ENCODE results near the gene STK40. TPM values are rescaled to one million over a fixed set of nuclear protein-coding genes. Genes with fewer than 3 reads are reported as not detected.

STK40 gene
- total and polyA plus RNA-seq, 5 experiments from 2014 or later = 21.6 to 47.8 (median 31.7) TPM

DNA sequence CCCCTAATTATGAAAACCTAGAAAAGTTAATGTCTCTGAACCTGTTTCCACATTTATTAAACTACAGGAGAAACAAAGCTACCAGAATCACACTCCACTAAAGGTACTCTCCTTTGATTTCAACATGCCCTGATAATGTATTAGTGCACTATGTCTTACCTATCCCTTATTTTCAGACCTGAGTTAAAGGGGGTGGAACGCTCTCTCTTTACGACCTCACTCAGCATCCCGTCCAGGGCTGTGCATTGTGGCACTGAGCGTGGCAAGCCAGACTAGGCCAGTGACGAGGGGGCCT lies 11.3 kb upstream of the STK40 start:
- peak; percentile 62 to 68 for ATAC-seq
- H3K27me3 Mint-ChIP-seq = no peaks in the 10 kb centered on the region
- peaks cover 0 to 23% (median 6%) of the 10 kb centered on the region in 3 donors for H3K36me3 Mint-ChIP-seq
- H3K27ac Mint-ChIP-seq = peak overlapping the region; percentile 79 to 100 (median 99)
- DNase-seq = peak in 4 of 10 donors; percentile 8 to 51 (median 29)
- POLR2A ChIA-PET = interaction anchor here (0.8 to 6.8 kb wide), 10 partner anchors 8 to 90 kb away, joined by 3 to 59 read pairs (median 4); partner anchors contain the start of genes SH3D21 and STK40
- H3K4me3 Mint-ChIP-seq = peak overlapping the region; percentile 89 to 100 (median 98)
- H3K4me1 Mint-ChIP-seq = peaks cover 17 to 59% (median 42%) of the 10 kb centered on the region in 4 donors
- no peaks in the 10 kb centered on the region for H3K9me3 Mint-ChIP-seq

GRCh38 chr1:36396359-36396758 lies 10.6 kb upstream of the STK40 start:
- Mint-ChIP-seq H3K27me3 (no peaks in the 10 kb centered on the region), H3K4me1 (peaks cover 17 to 60% (median 43%) of the 10 kb centered on the region in 4 donors), H3K36me3 (peaks cover 0 to 30% (median 7%) of the 10 kb centered on the region in 3 donors), H3K4me3 (peak overlapping the region; percentile 89 to 100 (median 98)), H3K27ac (peak overlapping the region in 8 of 10 donors; percentile 13 to 100 (median 98)), H3K9me3 (no peaks in the 10 kb centered on the region)
- DNase-seq (peak in 1 of 10 donors; percentile 28), ATAC-seq (no peak)
- POLR2A ChIA-PET = interaction anchor here (0.9 to 6.8 kb wide), 6 partner anchors 11 to 90 kb away, joined by 3 to 59 read pairs (median 6); partner anchors contain the start of genes SH3D21 and STK40

DNA sequence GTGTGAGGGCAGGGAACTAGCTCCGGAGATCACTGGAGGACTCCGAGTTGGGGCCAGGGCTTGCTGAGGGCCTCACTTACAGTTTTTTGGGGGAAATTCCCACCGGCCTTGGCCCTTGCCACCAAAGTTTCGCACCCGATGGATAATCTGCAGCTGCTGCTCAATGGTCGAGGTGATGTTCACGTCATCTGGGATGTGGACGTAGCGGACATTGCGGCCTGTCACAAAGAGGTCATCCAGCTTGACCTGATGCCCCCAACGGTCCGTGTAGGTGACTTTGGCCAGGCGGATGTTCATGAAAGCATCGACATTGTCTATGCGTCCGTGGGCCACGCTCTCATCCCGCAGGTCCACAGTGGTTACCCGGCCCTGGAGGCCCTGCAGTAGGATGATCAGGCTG lies 8.0 kb upstream of the STK40 start:
- no peak overlapping the region for H3K4me3 Mint-ChIP-seq
- H3K4me1 Mint-ChIP-seq = peaks cover 17 to 75% (median 41%) of the 10 kb centered on the region in 4 donors
- peak overlapping the region in 1 of 10 donors; percentile 56 for H3K27ac Mint-ChIP-seq
- peaks cover 0 to 54% (median 11%) of the 10 kb centered on the region in 3 donors for H3K36me3 Mint-ChIP-seq
- ATAC-seq (no peak), DNase-seq (peak in 1 of 10 donors; percentile 49)
- POLR2A ChIA-PET = interaction anchor here (1.7 kb wide), 1 partner anchor 27 kb away, joined by 8 read pairs; no protein-coding TSS in a partner anchor
- H3K27me3 Mint-ChIP-seq = no peaks in the 10 kb centered on the region
- H3K9me3 Mint-ChIP-seq = no peaks in the 10 kb centered on the region

GRCh38 chr1:36392836-36393235 lies 7.1 kb upstream of the STK40 start:
- DNase-seq (peak in 1 of 10 donors; percentile 11), ATAC-seq (no peak)
- H3K9me3 Mint-ChIP-seq = no peaks in the 10 kb centered on the region
- POLR2A ChIA-PET = interaction anchor here (0.6 kb wide), 1 partner anchor 12 kb away, joined by 3 read pairs; no protein-coding TSS in a partner anchor
- H3K27ac Mint-ChIP-seq = peak overlapping the region in 1 of 10 donors; percentile 72
- H3K27me3 Mint-ChIP-seq = no peaks in the 10 kb centered on the region
- H3K4me1 Mint-ChIP-seq = peaks cover 13 to 72% (median 36%) of the 10 kb centered on the region in 4 donors
- H3K4me3 Mint-ChIP-seq = no peak overlapping the region
- peaks cover 0 to 54% (median 11%) of the 10 kb centered on the region in 3 donors for H3K36me3 Mint-ChIP-seq

DNA sequence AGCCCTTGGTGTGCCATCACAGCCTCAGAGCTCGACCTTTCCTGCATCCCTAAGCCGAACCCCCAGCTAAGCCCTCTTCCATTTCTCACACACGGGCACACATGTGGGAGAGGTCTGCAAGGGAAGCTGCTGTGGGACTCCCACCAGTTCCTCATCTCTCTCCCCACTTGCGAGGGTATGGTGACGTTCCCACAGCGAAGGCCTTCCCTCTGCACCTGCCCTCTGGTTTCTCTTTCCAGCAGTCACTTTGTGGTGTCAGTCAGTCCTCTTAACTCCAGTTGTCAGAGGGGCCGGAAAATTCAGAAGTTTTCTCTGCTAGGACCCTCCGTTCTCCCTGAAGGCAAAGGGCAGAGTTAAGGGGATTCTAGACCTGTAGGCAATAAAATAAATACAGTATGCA lies 5.5 kb upstream of the STK40 start:
- ATAC-seq (no peak), DNase-seq (peak in 1 of 10 donors; percentile 46)
- Mint-ChIP-seq H3K4me3 (peak overlapping the region in 2 of 10 donors; percentile 2 to 36), H3K4me1 (peaks cover 12 to 74% (median 28%) of the 10 kb centered on the region in 4 donors), H3K9me3 (no peaks in the 10 kb centered on the region), H3K36me3 (peaks cover 0 to 53% (median 10%) of the 10 kb centered on the region in 3 donors), H3K27ac (peak overlapping the region in 4 of 10 donors; percentile 58 to 74 (median 66)), H3K27me3 (no peaks in the 10 kb centered on the region)
- POLR2A ChIA-PET = interaction anchor here (1.5 kb wide), 1 partner anchor 13 kb away, joined by 4 read pairs; no protein-coding TSS in a partner anchor

- no peaks in the 10 kb centered on the region for H3K27me3 Mint-ChIP-seq
- H3K36me3 Mint-ChIP-seq = peaks cover 0 to 51% (median 10%) of the 10 kb centered on the region in 3 donors
- peak in 1 of 10 donors; percentile 46 for DNase-seq
- POLR2A ChIA-PET = interaction anchor here (1.0 to 1.5 kb wide), 2 partner anchors 13 to 22 kb away, joined by 3 to 4 read pairs; no protein-coding TSS in a partner anchor
- peaks cover 13 to 73% (median 28%) of the 10 kb centered on the region in 4 donors for H3K4me1 Mint-ChIP-seq
- H3K4me3 Mint-ChIP-seq = peak overlapping the region in 1 of 10 donors; percentile 16
- peak overlapping the region in 4 of 10 donors; percentile 20 to 70 (median 68) for H3K27ac Mint-ChIP-seq
- ATAC-seq = no peak
- H3K9me3 Mint-ChIP-seq = no peaks in the 10 kb centered on the region
Observed at GRCh38 chr1:36390411-36390810, 4.7 kb upstream of the STK40 start.

DNA sequence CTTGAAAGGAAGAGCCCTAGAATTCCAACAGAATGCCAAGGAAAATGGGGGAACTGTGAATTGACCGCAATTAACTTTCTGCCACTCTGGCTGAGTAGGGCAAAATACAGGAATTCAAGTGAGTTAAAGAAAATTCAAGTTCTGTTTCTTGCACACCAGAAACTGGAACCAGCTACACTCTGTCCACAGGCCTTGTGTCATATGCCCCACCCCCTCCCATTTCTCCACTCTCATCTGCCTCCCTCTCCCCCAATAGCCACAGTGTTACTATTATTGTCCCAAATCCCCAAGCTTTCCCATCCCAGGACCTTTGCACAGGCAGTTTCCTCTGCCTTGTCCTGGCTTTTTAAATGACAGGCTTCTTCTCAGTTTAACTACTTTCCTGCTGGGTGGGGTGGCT lies 4.3 kb upstream of the STK40 start:
- H3K9me3 Mint-ChIP-seq = no peaks in the 10 kb centered on the region
- H3K27me3 Mint-ChIP-seq = no peaks in the 10 kb centered on the region
- POLR2A ChIA-PET = interaction anchor here (1.0 to 1.5 kb wide), 2 partner anchors 12 to 22 kb away, joined by 3 to 4 read pairs; no protein-coding TSS in a partner anchor
- peak overlapping the region in 6 of 10 donors; percentile 20 to 72 (median 59) for H3K27ac Mint-ChIP-seq
- DNase-seq = peak in 1 of 10 donors; percentile 13
- H3K4me3 Mint-ChIP-seq = peak overlapping the region in 1 of 10 donors; percentile 15
- no peak for ATAC-seq
- peaks cover 13 to 72% (median 27%) of the 10 kb centered on the region in 4 donors for H3K4me1 Mint-ChIP-seq
- peaks cover 0 to 51% (median 10%) of the 10 kb centered on the region in 3 donors for H3K36me3 Mint-ChIP-seq

DNA sequence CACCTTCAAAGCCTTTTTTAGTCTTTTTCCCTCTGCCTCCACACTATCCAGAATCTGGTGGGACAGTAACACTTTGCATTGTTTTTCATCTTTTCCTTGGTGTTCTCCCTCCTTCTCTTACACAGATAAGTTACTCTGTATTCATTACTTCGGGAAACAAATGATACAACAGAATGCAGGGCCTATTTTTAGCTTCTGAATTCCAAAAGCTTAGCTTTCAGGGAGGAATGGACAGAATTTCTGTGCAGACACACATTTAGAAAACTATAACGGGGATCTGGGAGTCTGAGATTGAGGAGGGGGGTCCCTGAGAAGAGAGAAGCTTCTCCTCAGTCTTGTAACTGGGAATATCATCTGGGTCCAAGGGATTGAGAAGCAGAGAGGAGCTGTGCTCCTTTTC lies 3.5 kb upstream of the STK40 start:
- Mint-ChIP-seq H3K36me3 (peaks cover 0 to 51% (median 10%) of the 10 kb centered on the region in 3 donors), H3K4me3 (no peak overlapping the region)
- POLR2A ChIA-PET = interaction anchor here (1.3 kb wide), 1 partner anchor 8 kb away, joined by 5 read pairs; the partner anchor contains the start of gene LSM10

DNA sequence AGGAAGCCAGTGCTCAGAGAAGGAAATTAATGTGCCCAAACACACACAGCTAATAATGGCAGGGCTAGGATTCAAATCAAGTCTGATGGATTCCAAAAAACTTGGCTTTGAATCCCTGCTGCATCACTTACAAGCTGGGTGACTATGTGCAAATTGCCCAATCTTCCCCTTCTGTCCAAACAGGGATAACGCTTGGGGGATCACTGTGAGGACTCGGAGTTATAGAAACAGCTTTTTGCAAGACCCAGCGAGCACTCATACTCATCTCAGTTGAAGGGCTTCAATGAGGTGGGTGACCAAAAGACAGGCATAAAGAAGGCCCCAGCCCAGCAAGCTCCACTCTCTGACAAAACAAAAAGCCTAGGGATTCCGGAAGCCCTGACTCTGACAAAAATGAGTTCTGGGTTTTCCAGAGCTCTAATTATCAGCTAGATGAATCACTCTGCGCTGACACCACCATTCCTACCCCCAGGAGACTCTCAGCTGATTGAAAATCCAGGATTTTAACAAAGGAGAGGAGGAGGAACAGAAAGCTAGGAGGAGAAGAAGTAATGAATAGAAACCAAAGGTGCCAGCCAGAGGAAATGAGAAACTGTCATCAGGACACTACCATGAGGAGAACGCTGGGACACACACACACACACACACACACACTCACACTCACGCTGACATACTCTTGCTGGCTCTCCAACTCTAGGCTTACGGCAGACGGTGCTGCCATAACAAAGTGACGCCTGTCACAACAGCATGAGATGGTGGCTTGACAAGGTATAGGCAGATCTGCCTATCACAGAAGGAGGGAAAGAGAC lies 1.6 kb upstream of the STK40 start:
- peaks cover 0 to 37% (median 5%) of the 10 kb centered on the region in 3 donors for H3K36me3 Mint-ChIP-seq
- DNase-seq = peak in 1 of 10 donors; percentile 13
- peak overlapping the region in 3 of 10 donors; percentile 80 to 91 (median 85) for H3K4me3 Mint-ChIP-seq
- H3K4me1 Mint-ChIP-seq = peaks cover 25 to 77% (median 43%) of the 10 kb centered on the region in 4 donors
- no peaks in the 10 kb centered on the region for H3K27me3 Mint-ChIP-seq
- peak overlapping the region in 9 of 10 donors; percentile 95 to 98 (median 96) for H3K27ac Mint-ChIP-seq
- POLR2A ChIA-PET = interaction anchor here (0.6 to 5.1 kb wide), 8 partner anchors 9 to 238 kb away, joined by 3 to 59 read pairs (median 3); partner anchors contain the start of genes LSM10, OSCP1, THRAP3 and TRAPPC3
- no peaks in the 10 kb centered on the region for H3K9me3 Mint-ChIP-seq
- ATAC-seq = no peak

More for the DNA sequence above, 3.5 kb upstream of the STK40 start:
- no peaks in the 10 kb centered on the region for H3K27me3 Mint-ChIP-seq
- H3K27ac Mint-ChIP-seq = peak overlapping the region in 5 of 10 donors; percentile 22 to 73 (median 56)
- DNase-seq (no peak), ATAC-seq (no peak)
- H3K9me3 Mint-ChIP-seq = no peaks in the 10 kb centered on the region
- peaks cover 16 to 72% (median 29%) of the 10 kb centered on the region in 4 donors for H3K4me1 Mint-ChIP-seq

DNA sequence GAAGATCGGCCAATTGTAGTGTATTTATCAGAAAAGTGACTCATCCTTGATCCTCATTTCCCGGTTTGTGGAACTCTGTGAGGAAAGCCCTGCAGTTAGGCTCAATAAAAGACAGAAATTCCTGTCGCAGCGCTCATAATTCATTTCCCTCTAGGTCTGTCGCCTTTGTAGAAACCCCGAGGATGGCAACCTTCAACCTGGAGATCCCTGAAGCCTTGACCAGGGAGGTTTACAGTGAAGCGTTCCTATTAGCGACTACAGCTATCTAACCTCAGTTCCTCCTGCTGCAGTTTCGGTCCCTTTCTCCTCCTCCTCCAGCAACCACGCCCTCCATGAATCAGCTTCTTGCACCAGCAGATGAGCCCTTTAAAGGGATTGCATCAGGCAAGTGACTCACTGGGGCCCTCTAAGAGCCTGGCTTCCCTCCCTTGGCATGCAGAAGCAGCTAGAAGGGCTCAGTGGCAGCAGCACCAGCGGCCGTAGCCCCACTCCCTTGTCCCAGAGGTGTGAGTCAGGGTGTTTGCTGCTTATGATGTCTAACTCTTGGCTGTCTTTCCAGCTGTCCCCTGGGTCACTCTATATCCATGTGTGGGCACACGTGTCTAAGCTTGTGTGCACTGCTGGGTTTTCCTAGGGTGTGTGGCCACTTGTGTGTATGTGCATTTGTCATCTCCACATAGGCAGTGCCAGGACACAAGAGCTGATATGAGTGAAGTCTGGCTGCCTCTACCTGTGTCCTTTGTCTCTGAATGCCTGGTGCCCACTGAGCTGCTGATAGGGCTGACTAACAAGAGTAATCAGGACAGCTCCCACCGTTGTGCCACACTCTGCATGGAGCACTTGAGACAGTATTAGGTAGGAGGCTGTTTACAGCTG lies 779 bp upstream of the STK40 start:
- DNase-seq = peak in 8 of 10 donors; percentile 34 to 89 (median 54)
- Mint-ChIP-seq H3K27ac (peak overlapping the region; percentile 85 to 98 (median 96)), H3K36me3 (peaks cover 0 to 29% (median 5%) of the 10 kb centered on the region in 3 donors), H3K9me3 (no peaks in the 10 kb centered on the region), H3K4me1 (peaks cover 29 to 78% (median 47%) of the 10 kb centered on the region in 4 donors), H3K27me3 (no peaks in the 10 kb centered on the region), H3K4me3 (peak overlapping the region; percentile 80 to 96 (median 90))
- POLR2A ChIA-PET = interaction anchor here (1.0 to 5.1 kb wide), 8 partner anchors 8 to 237 kb away, joined by 3 to 59 read pairs (median 3); partner anchors contain the start of genes LSM10, OSCP1, THRAP3 and TRAPPC3
- ATAC-seq = peak; percentile 12 to 47
